Pons (tissue), 1 donor: Measurements from ENCODE around the gene CDK6.
"Not testable (repeated sequence)": the region's sequence is repeated elsewhere in the genome, so short reads cannot be mapped to it uniquely, and the experiment has no call there.

Experiments used
- DNase-seq: peaks from one replicate; pipeline ENCODE4 v3.0.0-alpha.2; 2016; ENCODE audit warnings: low spot score

The CDK6 gene

GRCh38 chr7:92622030-92622429, 214.3 kb downstream of the CDK6 start:
- DNase-seq: no peak

DNA sequence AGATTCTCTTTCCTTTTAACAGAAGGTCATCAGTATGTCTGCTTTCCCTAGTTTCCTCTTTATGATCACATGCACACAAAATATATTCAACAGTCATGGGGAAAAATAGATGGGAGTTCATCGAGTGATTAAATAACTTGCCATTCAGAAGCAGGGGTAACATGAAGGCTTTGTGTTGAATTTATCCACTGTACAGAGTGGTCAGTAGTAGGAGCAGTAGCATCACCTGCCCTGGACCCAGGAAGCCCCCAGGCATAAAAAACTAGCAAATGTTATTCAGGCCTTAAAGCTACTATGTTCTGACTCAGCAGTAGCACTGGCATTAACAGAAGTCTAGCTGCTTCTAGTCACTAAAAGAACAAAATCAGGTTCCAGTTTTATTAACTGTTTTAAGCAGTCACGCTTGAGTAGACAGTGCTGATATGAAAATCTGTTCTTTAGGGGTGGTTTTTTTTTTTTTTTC, 214.8 kb downstream of the CDK6 start:
- no peak for DNase-seq

- DNase-seq: peak; percentile 87
These were observed 215.3 kb downstream of the CDK6 start for GRCh38 chr7:92621026-92621540.

- DNase-seq: no peak
These were observed 220.5 kb downstream of the CDK6 start for GRCh38 chr7:92615861-92616260.

GRCh38 chr7:92614660-92615174, 221.7 kb downstream of the CDK6 start:
- DNase-seq: peak; percentile 93

- no peak for DNase-seq
These were observed 222.7 kb downstream of the CDK6 start for GRCh38 chr7:92613720-92614119.

DNA sequence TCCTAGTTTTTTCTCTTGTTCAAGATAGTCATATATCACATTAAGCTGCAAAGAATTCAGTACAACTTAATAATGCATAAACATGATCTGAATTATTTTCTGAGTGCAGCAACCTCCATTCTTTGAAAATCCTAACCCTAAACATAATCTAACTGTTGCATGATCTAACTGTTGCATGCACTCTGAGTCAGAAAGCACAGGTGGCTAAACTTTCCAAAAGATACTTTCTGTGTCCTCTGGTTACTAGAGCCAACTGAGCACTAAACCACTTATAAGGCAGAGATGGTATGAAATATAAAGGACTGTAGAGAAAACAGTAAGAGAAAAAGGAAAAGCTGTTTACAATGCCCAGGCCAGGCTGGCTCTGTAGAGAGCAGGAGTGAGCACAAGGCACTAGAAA, 223.2 kb downstream of the CDK6 start:
- DNase-seq: peak; percentile 50

- no peak for DNase-seq
These were observed 223.9 kb downstream of the CDK6 start for GRCh38 chr7:92612501-92612900.

- no peak for DNase-seq
These were observed 224.6 kb downstream of the CDK6 start for GRCh38 chr7:92611735-92612134.

- DNase-seq: peak; percentile 73
These were observed 226.4 kb downstream of the CDK6 start for GRCh38 chr7:92609921-92610518.

- no peak for DNase-seq
These were observed 227.7 kb downstream of the CDK6 start for GRCh38 chr7:92608380-92609322.

DNA sequence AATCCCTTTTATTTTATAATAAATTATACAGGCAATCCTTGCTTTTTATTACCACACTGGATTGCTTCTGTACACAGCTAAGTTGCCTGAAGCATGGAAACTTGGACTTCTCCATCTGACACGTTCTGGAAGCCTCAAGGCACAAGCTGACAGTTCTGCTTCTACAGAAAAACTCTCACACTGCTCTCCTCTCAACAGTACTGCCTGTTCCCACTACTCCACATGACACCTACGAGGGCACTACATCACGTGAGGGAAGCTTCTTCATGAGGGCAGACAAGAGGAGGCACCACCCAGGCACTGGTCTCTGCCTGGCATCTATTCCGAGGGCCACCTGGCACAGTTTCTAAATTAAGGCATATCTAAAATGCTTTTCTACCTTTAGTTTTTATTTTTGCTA, 229.4 kb downstream of the CDK6 start:
- DNase-seq: no peak

- DNase-seq: not testable (repeated sequence)
These were observed 231.9 kb downstream of the CDK6 start for GRCh38 chr7:92604517-92604916.

GRCh38 chr7:92603089-92603445, 233.3 kb downstream of the CDK6 start:
- DNase-seq: no peak

DNA sequence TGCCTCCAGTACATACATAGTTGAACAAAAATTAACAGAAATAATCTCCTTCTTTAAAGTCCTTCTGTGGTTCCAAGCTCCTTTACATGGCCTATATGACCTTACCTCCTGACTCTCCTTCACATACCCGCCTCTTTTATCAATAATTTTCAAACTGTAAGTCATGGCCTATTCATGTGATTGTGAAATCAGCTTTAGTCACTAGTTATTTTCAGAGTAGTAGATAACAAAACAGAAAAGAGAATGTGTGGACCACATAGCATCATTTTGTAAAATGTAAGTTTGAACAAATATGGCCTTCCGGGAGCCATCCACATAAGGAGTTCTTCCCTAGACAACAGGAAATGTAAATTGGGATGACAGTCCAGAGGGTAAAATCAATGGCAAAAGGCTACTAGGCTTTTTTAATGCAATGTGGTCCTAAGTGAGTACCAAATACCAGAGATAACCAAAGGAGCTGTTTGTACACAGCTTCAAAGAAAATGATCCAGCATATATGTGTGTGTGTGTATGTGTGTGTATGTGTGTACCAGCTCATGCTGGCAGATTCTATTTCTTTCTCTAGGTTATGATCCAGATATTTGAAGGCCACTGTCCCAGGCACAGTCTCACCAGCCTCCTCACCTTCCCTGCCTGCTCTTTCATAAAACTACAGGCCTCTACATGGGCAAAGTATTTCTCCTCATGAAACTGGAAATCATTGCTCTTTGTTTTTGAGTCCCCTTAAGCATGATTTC, 233.9 kb downstream of the CDK6 start:
- DNase-seq: no peak

DNA sequence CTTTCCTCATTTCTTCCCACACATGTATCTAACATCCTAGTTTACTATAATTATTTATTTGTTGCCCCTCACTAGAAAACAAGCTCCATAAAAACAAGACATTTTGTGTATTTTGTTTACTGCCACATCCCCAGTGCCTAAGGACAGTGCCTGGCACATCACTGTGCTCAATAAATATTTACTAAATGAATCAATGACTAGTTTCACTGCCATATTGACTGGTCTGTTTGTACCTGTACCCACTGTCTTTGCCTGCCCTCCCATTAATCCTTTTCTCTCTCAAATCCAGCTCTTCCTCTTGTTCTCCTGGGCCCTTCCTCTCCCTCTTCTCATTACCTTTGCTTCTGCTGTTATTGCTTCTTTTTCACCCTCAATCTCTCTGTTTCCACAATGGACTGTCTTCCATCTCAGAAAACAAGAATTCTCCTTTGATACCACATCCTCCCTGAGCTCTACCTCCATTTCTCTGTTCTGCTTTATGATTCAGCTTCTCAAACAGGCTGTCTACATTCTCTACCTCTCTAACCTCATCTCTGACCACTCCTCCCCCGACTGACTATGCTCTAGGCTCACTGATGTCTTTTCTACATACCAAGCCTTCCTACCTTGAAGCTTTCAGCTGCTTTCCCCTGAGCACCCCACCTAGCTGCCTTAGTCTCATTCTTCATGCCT, 237.9 kb downstream of the CDK6 start:
- DNase-seq: no peak

DNA sequence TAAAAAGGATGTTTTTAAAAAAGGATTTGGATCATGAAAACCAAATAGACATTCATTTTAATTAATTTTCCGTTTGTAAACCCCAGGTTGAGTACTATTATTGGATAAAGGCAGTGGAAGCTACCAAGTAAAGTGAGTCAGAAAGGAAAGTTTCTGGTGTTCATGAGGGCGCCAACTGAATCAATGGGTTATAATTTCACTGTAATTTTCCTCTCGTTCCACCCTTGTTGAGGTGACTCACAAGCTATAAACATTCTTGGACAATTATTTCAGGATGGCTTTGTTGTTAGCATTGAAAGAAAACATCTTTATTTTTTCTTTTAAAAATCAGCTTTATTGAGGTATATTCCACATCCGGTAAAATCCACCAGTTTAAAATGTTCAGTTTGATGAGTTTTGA, 241.1 kb downstream of the CDK6 start:
- DNase-seq: no peak

- no peak for DNase-seq
These were observed 241.6 kb downstream of the CDK6 start for GRCh38 chr7:92594746-92595145.

DNA sequence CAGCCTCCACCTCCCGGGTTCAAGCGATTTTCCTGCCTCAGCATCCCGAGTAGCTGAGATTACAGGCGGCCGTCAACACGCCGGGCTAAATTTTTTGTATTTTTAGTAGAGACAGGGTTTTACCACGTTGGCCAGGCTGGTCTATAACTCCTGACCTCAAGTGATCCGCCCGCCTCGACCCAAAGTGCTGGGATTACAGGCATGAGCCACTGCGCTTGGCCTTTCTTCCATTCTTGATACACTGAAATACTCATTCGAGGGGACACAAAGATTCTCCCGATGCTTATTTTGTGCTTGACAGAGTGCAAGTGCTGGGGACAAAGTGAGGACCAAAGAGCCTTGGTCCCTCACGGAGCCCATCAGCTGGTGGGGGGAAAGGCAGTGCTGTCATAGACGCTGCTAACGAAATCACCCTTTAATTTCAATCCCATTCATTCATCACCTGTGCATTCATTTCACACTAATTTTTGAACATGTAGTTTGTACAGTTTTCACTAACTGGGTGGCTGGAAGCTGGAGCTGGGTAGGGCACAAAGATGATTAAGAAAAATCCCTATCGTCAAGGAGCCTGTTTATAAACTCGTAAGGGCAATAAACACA, 245.6 kb downstream of the CDK6 start:
- no peak for DNase-seq

GRCh38 chr7:92589056-92589455, 247.3 kb downstream of the CDK6 start:
- no peak for DNase-seq

- DNase-seq: no peak
These were observed 247.8 kb downstream of the CDK6 start for GRCh38 chr7:92588561-92588960.
